Aorta (tissue), 5 donors: ENCODE measurements around the gene TMED4. TPM values are rescaled to one million over a fixed set of nuclear protein-coding genes. Genes with fewer than 3 reads are reported as not detected.
"Not testable (repeated sequence)": the region's sequence is repeated elsewhere in the genome, so short reads cannot be mapped to it uniquely, and the experiment has no call there.

Experiments
- ATAC-seq: fragments of 200-7000 bp; cut with Tn5 transposase; one replicate; pipeline ENCODE4 v1.9.1; 2022; ENCODE audit warnings: moderate library complexity; ENCODE audit not compliant: low FRiP score
- DNase-seq, 2 donors: peaks; one replicate each; pipeline ENCODE4 v3.0.0-alpha.2; 2020
- H3K27ac ChIP-seq, 2 donors: one replicate each; pipeline ENCODE4 v1.5.1; 2013; ENCODE audit warnings: low read length in 2 of 2, mild to moderate bottlenecking in 2 of 2, moderate library complexity in 2 of 2, control low read depth in 1 of 2, inconsistent platforms in 1 of 2, low read depth in 1 of 2
- H3K27me3 ChIP-seq, 2 donors: one replicate each; pipeline ENCODE4 v1.6.1; 2013; ENCODE audit warnings: control low read depth in 1 of 2, low read length in 1 of 2, mild to moderate bottlenecking in 1 of 2, moderate library complexity in 1 of 2; ENCODE audit not compliant: insufficient read depth in 2 of 2, control insufficient read depth in 1 of 2
- H3K36me3 ChIP-seq, 2 donors: one replicate each; pipeline ENCODE4 v1.6.1; 2013; ENCODE audit warnings: control low read depth in 1 of 2, low read length in 1 of 2, mild to moderate bottlenecking in 1 of 2; ENCODE audit not compliant: insufficient read depth in 2 of 2, control insufficient read depth in 1 of 2
- H3K4me1 ChIP-seq, 2 donors: one replicate each; pipeline ENCODE4 v1.6.1; 2013; ENCODE audit warnings: low read length in 2 of 2, control low read depth in 1 of 2, mild to moderate bottlenecking in 1 of 2, moderate library complexity in 1 of 2; ENCODE audit not compliant: insufficient read depth in 2 of 2, control insufficient read depth in 1 of 2
- H3K4me3 ChIP-seq, 2 donors: one replicate each; pipeline ENCODE4 v1.5.1; 2013; ENCODE audit warnings: low read length in 2 of 2, control low read depth in 1 of 2, mild to moderate bottlenecking in 1 of 2
- H3K9me3 ChIP-seq: one replicate; pipeline ENCODE4 v1.6.1; 2013; ENCODE audit warnings: mild to moderate bottlenecking, low read length; ENCODE audit not compliant: control insufficient read depth
- WGBS, 2 donors: extraction: QIAGEN DNeasy Blood & Tissue Kit; methylation state at CpG; one replicate each; pipeline ENCODE4 v1.1.7; 2013; 5-methylcytosine and 5-hydroxymethylcytosine counted together
- intact Hi-C, 2 donors: fragments of 100-400 bp; cut with DNase I; formaldehyde crosslinking; loops; one replicate each; pipeline versions ENCODE4 v1.14.2 to v1.15.0; 2022
- polyA plus RNA-seq, 2 donors: library from polyadenylated mRNA; stranded (reverse); fragments of 200-250 nt; gene quantifications; one replicate each; pipeline ENCODE4 v1.2.3, GENCODE V29; 2013
- total RNA-seq, 2 donors: library from RNA; stranded (reverse); fragmentation: NEBNext Ultra II Directional; extraction: Animal tissue kit (Norgen Biotek cat#: 25700); gene quantifications; one replicate each; pipeline ENCODE4 v1.2.1, GENCODE V29; 2021
- donor health status: healthy with polysubstance abuse.
- donor health status: Bipolar disorder and iron deficiency.
- donor health status: DM: no; HTN: no; CAD: no.
- donor health status: DM: no; HTN: no; CAD: no.
- donor health status: DM: yes; HTN: yes; CAD: no.

The TMED4 gene
- total and polyA plus RNA-seq, 4 donors, result 47.2 to 77.0 (median 64.5) TPM

DNA sequence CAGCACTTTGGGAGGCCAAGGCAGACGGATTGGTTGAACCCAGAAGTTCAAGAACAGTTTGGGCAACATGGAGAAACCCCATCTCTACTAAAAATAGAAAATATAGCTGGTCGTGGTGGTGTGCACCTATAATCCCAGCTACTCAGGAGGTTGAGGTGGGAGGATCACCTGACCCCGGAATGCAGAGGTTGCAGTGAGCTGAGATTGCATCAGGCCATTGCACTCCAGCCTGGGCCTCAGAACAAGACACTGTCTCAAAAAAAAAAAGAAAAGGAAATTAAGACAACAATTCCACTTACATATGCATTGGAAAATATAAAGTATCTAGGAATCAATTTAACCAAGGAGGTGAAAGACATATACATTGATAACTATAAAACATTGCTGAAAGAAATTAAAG lies 17.2 kb upstream of the TMED4 start:
- 59 to 64% methylated on average over 3 of the region's 3 CpGs for WGBS, 2 donors
- intact Hi-C loops, result no loop called here

GRCh38 chr7:44597181-44597580 lies 15.2 kb upstream of the TMED4 start:
- DNase-seq, H3K27ac ChIP-seq, H3K36me3 ChIP-seq, H3K9me3 ChIP-seq, H3K4me1 ChIP-seq, H3K4me3 ChIP-seq, intact Hi-C loops, H3K27me3 ChIP-seq, ATAC-seq: not testable (repeated sequence)
- WGBS, 2 donors, result 86 to 91% methylated on average over 8 of the region's 8 CpGs

More for the DNA sequence above, 17.2 kb upstream of the TMED4 start:
- H3K36me3 ChIP-seq, result no peaks in the 10 kb centered on the region
- no peak overlapping the region for H3K27ac ChIP-seq
- no peaks in the 10 kb centered on the region for H3K27me3 ChIP-seq
- H3K4me3 ChIP-seq, result no peak overlapping the region
- DNase-seq (no peak), ATAC-seq (no peak)
- no peaks in the 10 kb centered on the region for H3K4me1 ChIP-seq
- H3K9me3 ChIP-seq, result no peaks in the 10 kb centered on the region

- ATAC-seq (no peak), DNase-seq (no peak)
- no peaks in the 10 kb centered on the region for H3K36me3 ChIP-seq
- no peaks in the 10 kb centered on the region for H3K9me3 ChIP-seq
- intact Hi-C loops, result no loop called here
- no peaks in the 10 kb centered on the region for H3K4me1 ChIP-seq
- H3K27ac ChIP-seq, result no peak overlapping the region
- H3K4me3 ChIP-seq, result no peak overlapping the region
- H3K27me3 ChIP-seq, result no peaks in the 10 kb centered on the region
- 70 to 73% methylated on average over 5 of the region's 5 CpGs for WGBS, 2 donors
These were observed 14.1 kb upstream of the TMED4 start for GRCh38 chr7:44595934-44596635.

DNA sequence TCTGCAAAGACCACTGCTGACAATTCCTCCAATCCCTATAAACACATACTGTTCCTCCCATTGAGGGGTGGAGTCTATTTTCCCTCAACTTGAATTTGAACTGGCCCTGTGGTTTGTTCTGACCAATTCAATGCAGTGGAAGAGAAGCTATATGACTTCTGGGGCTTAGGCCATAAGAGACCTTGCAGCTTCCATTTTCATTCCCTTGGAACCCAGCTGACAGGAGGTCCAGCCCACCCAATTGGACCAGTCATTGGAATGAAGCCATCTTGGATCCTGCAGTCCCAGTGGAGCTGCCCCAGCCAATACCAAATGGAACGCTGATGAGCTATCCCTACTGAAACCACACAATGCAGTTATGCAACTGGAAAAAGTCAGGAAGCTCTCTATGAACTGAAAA lies 8.9 kb upstream of the TMED4 start:
- H3K27ac ChIP-seq, result no peak overlapping the region
- intact Hi-C loops, result no loop called here
- no peaks in the 10 kb centered on the region for H3K9me3 ChIP-seq
- no peak overlapping the region for H3K4me3 ChIP-seq
- ATAC-seq (no peak), DNase-seq (no peak)
- H3K27me3 ChIP-seq, result no peaks in the 10 kb centered on the region
- no peaks in the 10 kb centered on the region for H3K36me3 ChIP-seq
- no peaks in the 10 kb centered on the region for H3K4me1 ChIP-seq
- 86 to 92% methylated on average over 1 of the region's 1 CpG for WGBS, 2 donors

GRCh38 chr7:44587843-44588711 lies 6.0 kb upstream of the TMED4 start:
- H3K27ac ChIP-seq, result no peak overlapping the region
- no peak for DNase-seq

DNA sequence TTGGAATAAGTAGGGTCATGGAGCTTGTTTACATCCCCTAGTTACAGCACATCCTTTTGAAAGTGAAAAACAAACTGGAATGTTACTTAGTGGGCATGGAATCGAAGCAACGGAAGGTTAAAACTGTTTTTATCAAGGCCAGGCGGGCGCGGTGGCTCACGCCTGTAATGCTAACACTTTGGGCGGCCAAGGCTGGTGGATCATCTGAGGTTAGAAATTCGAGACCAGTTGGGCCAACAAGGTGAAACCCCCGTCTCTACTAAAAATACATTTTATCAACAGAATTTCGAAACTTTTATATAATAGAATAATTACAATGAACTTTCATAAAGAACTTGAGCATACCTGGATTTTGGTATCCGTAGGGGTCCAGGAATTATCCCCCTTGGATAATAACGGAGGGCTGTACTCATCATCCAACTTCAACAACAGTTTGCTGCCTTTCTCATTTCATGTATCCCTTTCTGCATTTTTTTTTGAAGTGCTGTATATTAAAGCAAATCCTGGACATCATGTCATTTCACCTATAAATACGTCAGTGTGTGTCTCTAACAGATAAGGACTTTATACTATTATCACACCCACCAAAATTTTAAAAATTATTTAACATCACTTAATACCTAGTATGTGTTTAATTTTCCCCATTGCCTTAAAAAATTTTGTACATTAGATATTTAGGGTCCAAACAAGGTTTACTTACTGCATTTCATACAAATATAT lies 1.3 kb upstream of the TMED4 start:
- intact Hi-C loops, result loop anchor here in 1 of 2 donors (5.0 to 10.0 kb wide), 2 partner anchors 264 to 551 kb away; partner anchors contain the start of gene H2AZ2

More at GRCh38 chr7:44587843-44588711, 6.0 kb upstream of the TMED4 start:
- peak; percentile 57 for ATAC-seq
- Histone ChIP-seq H3K9me3 (no peaks in the 10 kb centered on the region), H3K36me3 (no peaks in the 10 kb centered on the region), H3K4me3 (no peak overlapping the region), H3K27me3 (no peaks in the 10 kb centered on the region), H3K4me1 (no peaks in the 10 kb centered on the region)
- 19% methylated on average over 6 of the region's 6 CpGs for WGBS, 2 donors
- intact Hi-C loops, result loop anchor here (1.0 to 10.0 kb wide), 5 partner anchors 259 to 547 kb away; no protein-coding TSS in a partner anchor

DNA sequence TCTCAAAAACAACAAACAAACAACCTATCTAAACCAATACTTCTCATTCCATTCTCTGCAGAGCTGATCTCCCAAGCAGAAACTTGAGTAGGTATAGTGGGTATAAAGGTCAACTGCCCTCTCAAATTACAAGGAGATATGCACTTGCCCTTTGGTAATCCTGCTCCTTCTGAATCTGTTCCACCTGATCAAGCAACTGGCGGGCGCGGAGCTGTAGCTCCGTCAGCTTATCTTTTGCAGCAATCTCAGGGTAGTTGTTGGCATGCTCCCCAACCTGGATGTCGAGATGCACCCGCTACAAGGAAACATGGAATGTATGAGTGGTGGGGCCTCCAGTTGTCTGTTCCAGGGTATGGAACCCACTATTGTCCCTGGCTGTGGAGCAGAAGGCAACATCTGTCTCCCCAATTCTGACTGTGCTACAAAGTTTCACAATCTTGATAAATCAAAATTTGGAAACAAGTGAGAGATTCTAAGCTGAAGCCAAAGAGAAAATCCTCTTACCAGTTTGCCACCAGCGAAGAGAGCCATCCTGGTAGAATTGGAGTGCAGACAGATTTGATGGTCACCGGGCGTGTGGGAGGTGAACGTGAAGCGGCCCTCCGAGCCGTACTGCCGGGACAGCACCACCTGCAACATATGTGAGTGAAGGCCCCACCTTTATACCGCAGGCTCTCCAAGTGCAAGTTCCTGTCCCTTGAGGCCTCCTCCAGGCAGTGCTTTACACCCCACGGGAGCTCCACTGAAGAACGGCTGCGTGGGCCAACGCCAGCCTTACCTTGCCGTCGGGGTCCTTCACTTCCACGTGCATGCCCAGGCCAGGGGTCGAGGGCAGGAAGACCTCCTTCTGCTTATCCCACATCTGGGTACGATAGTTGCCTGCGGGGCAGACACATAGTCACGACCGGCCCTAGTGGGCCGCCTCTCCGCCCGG lies 819 bp downstream of the TMED4 start:
- Histone ChIP-seq H3K36me3 (peaks cover 0 to 1% of the 10 kb centered on the region in 2 donors), H3K9me3 (no peaks in the 10 kb centered on the region), H3K4me3 (peak overlapping the region; percentile 39 to 56), H3K27me3 (no peaks in the 10 kb centered on the region), H3K27ac (peak overlapping the region; percentile 16 to 33), H3K4me1 (no peaks in the 10 kb centered on the region)
- DNase-seq (no peak), ATAC-seq (no peak)
- intact Hi-C loops, result loop anchor here in 1 of 2 donors (5.0 to 10.0 kb wide), 2 partner anchors 266 to 554 kb away; partner anchors contain the start of gene H2AZ2
- WGBS, 2 donors, result 17 to 18% methylated on average over 30 of the region's 30 CpGs

More for the DNA sequence above, 1.3 kb upstream of the TMED4 start:
- DNase-seq, result no peak
- Histone ChIP-seq H3K9me3 (no peaks in the 10 kb centered on the region), H3K27me3 (no peaks in the 10 kb centered on the region), H3K36me3 (peaks cover 0 to 1% of the 10 kb centered on the region in 2 donors), H3K4me3 (no peak overlapping the region), H3K27ac (peak overlapping the region in 1 of 2 donors; percentile 83), H3K4me1 (no peaks in the 10 kb centered on the region)
- WGBS, 2 donors, result 94% methylated on average over 13 of the region's 13 CpGs
- no peak for ATAC-seq
